H1 (cell line): Measurements from ENCODE around the gene APP. TPM values are rescaled to one million over a fixed set of nuclear protein-coding genes. Genes with fewer than 3 reads are reported as not detected.

Source experiments
- CTCF ChIA-PET: fragments of 300-600 bp; sonication (Branson Sonifier 250); formaldehyde crosslinking; loops from one replicate; lab custom pipeline; 2021; ENCODE audit not compliant: partially characterized antibody; lab: Charles Lee
- POLR2A ChIA-PET: fragments of 300-600 bp; sonication (Branson Sonifier 250); formaldehyde crosslinking; loops from one replicate; lab custom pipeline; 2021; ENCODE audit warnings: inconsistent platforms; ENCODE audit not compliant: partially characterized antibody; lab: Charles Lee
- DNase-seq, 2 experiments: peaks; one replicate each; pipeline versions ENCODE4 v3.0.0 to v3.0.0-alpha.2; 2010 to 2022; ENCODE audit warnings: low spot score in 2 of 2, low read depth in 1 of 2, mixed read lengths in 1 of 2
- FAIRE-seq: peaks from 2 replicates; lab custom pipeline; 2011; peaks lifted over from hg19 to GRCh38; lab: Jason Lieb, UNC
- H2AFZ ChIP-seq: 2 replicates; pipeline ENCODE4 v1.8.1; 2012; ENCODE audit warnings: low read length, inconsistent platforms
- H2AK5ac ChIP-seq: 2 replicates; pipeline ENCODE4 v1.6.1; 2013; ENCODE audit warnings: low read depth, low read length
- H2BK120ac ChIP-seq: replicated peaks from 2 replicates; pipeline ENCODE3; 2013; ENCODE audit warnings: low read depth, low read length, inconsistent platforms
- H2BK12ac ChIP-seq: 2 replicates; pipeline ENCODE4 v1.6.1; 2013; ENCODE audit warnings: low read depth, low read length
- H2BK15ac ChIP-seq: 2 replicates; pipeline ENCODE4 v1.6.1; 2013; ENCODE audit warnings: low read length
- H2BK20ac ChIP-seq: 2 replicates; pipeline ENCODE4 v1.6.1; 2013; ENCODE audit warnings: low read length
- H2BK5ac ChIP-seq: 2 replicates; pipeline ENCODE4 v1.6.1; 2013; ENCODE audit warnings: low read depth, low read length
- H3K14ac ChIP-seq: 2 replicates; pipeline ENCODE4 v1.6.1; 2013; ENCODE audit warnings: inconsistent platforms; ENCODE audit not compliant: insufficient read length
- H3K18ac ChIP-seq: 2 replicates; pipeline ENCODE4 v1.6.1; 2013; ENCODE audit warnings: low read length; ENCODE audit errors: extremely low read depth
- H3K23ac ChIP-seq: 2 replicates; pipeline ENCODE4 v1.6.1; 2013; ENCODE audit warnings: inconsistent platforms; ENCODE audit not compliant: insufficient read length
- H3K23me2 ChIP-seq: 2 replicates; pipeline ENCODE4 v1.6.1; 2013; ENCODE audit warnings: low read depth, low read length
- H3K27ac ChIP-seq: 2 replicates; pipeline ENCODE4 v1.6.1; 2011; ENCODE audit warnings: low read depth, low read length, inconsistent platforms
- H3K27me3 ChIP-seq, 4 experiments: replicated peaks in 1 of 4; 1 replicate in 1 of 4; 2 replicates in 3 of 4; pipeline versions ENCODE4 v1.6.1 to v1.8.1; 2011 to 2013; ENCODE audit warnings: low read length in 3 of 4, mild to moderate bottlenecking in 3 of 4, inconsistent platforms in 2 of 4, mixed read lengths in 2 of 4, moderate library complexity in 1 of 4; ENCODE audit not compliant: control insufficient read depth in 3 of 4, insufficient read depth in 3 of 4; ENCODE audit errors: extremely low read depth in 1 of 4
- H3K36me3 ChIP-seq, 4 experiments: 2 replicates each; pipeline versions ENCODE4 v1.6.1 to v1.8.1; 2011 to 2013; ENCODE audit warnings: mild to moderate bottlenecking in 4 of 4, low read length in 3 of 4, moderate library complexity in 2 of 4, control low read depth in 1 of 4, inconsistent platforms in 1 of 4; ENCODE audit not compliant: insufficient read depth in 4 of 4, control insufficient read depth in 2 of 4
- H3K4ac ChIP-seq: replicated peaks from 2 replicates; pipeline ENCODE3; 2013; ENCODE audit warnings: low read length, low read depth, mixed read lengths, inconsistent platforms; ENCODE audit not compliant: insufficient read length
- H3K4me1 ChIP-seq, 4 experiments: replicated peaks in 1 of 4; 1 replicate in 1 of 4; 2 replicates in 3 of 4; pipeline versions ENCODE4 v1.6.1 to v1.8.1; 2011 to 2013; ENCODE audit warnings: low read length in 3 of 4, inconsistent platforms in 2 of 4, mixed read lengths in 1 of 4; ENCODE audit not compliant: insufficient read depth in 4 of 4, control insufficient read depth in 3 of 4
- H3K4me2 ChIP-seq, 2 experiments: 2 replicates each; pipeline versions ENCODE4 v1.6.1 to v1.8.1; 2011 to 2013; ENCODE audit warnings: low read depth in 2 of 2, low read length in 2 of 2, control low read depth in 1 of 2, inconsistent platforms in 1 of 2, mild to moderate bottlenecking in 1 of 2; ENCODE audit not compliant: insufficient read depth in 1 of 2
- H3K4me3 ChIP-seq, 4 experiments: fragments of 200-600, 300-600 bp in 1 of 4; sonication (generic), shearing (Covaris generic), sonication (Bioruptor Twin) in 1 of 4; 2 replicates each; pipeline versions ENCODE4 v1.5.1 to v1.8.1; 2011 to 2016; ENCODE audit warnings: low read length in 4 of 4, low read depth in 3 of 4, control low read depth in 2 of 4, inconsistent platforms in 2 of 4, mild to moderate bottlenecking in 2 of 4, mixed read lengths in 1 of 4, moderate library complexity in 1 of 4; ENCODE audit not compliant: insufficient read depth in 2 of 4; ENCODE audit errors: extremely low read depth in 1 of 4
- H3K56ac ChIP-seq: replicated peaks from 2 replicates; pipeline ENCODE3; 2013; ENCODE audit warnings: low read depth, mild to moderate bottlenecking, mixed read lengths, low read length, inconsistent platforms; ENCODE audit not compliant: insufficient read length
- H3K79me1 ChIP-seq: 2 replicates; pipeline ENCODE4 v1.6.1; 2013; ENCODE audit warnings: low read depth, low read length, control low read depth
- H3K79me2 ChIP-seq, 2 experiments: 2 replicates each; pipeline versions ENCODE4 v1.6.1 to v1.8.1; 2012 to 2013; ENCODE audit warnings: low read length in 2 of 2, mild to moderate bottlenecking in 2 of 2, inconsistent platforms in 1 of 2; ENCODE audit not compliant: insufficient read depth in 2 of 2, control insufficient read depth in 1 of 2
- H3K9ac ChIP-seq, 4 experiments: replicated peaks in 1 of 4; 1 replicate in 1 of 4; 2 replicates in 3 of 4; pipeline versions ENCODE4 v1.6.1 to v1.8.1; 2011 to 2013; ENCODE audit warnings: low read depth in 3 of 4, low read length in 3 of 4, control low read depth in 2 of 4, mild to moderate bottlenecking in 2 of 4, moderate library complexity in 2 of 4, inconsistent platforms in 1 of 4; ENCODE audit errors: extremely low read depth in 1 of 4
- H3K9me3 ChIP-seq, 2 experiments: 2 replicates each; pipeline versions ENCODE4 v1.6.1 to v1.8.1; 2012 to 2013; ENCODE audit warnings: mild to moderate bottlenecking in 2 of 2, moderate library complexity in 2 of 2, control low read depth in 1 of 2, inconsistent platforms in 1 of 2, low read depth in 1 of 2, low read length in 1 of 2, mixed read lengths in 1 of 2; ENCODE audit not compliant: insufficient read depth in 2 of 2
- H4K20me1 ChIP-seq, 2 experiments: replicated peaks in 1 of 2; 2 replicates each; pipeline versions ENCODE3 to v1.8.1; 2011 to 2013; ENCODE audit warnings: inconsistent platforms in 2 of 2, low read length in 2 of 2, mild to moderate bottlenecking in 1 of 2; ENCODE audit not compliant: insufficient read depth in 2 of 2, control insufficient read depth in 1 of 2
- H4K5ac ChIP-seq: 2 replicates; pipeline ENCODE4 v1.6.1; 2013; ENCODE audit warnings: low read length, low read depth, mixed read lengths, inconsistent platforms; ENCODE audit not compliant: insufficient read length
- H4K8ac ChIP-seq: 2 replicates; pipeline ENCODE4 v1.8.0; 2013; ENCODE audit warnings: mild to moderate bottlenecking, moderate library complexity, low read length, inconsistent platforms; ENCODE audit not compliant: insufficient read depth; ENCODE audit errors: extremely low read depth
- H4K91ac ChIP-seq: replicated peaks from 2 replicates; pipeline ENCODE3; 2013; ENCODE audit warnings: low read length, mixed read lengths, inconsistent platforms; ENCODE audit not compliant: insufficient read length
- BACH1 ChIP-seq: IDR thresholded peaks from 2 replicates; pipeline ENCODE4 v1.6.1; 2012; ENCODE audit warnings: low read length, improper control_type of control experiment
- HDAC2 ChIP-seq, 2 experiments: fragments of 300-600 bp in 1 of 2; sonication (generic) in 1 of 2; IDR thresholded peaks; 2 replicates each; pipeline ENCODE4 v1.6.1; 2011 to 2012; ENCODE audit warnings: low read depth in 2 of 2, low read length in 2 of 2, mild to moderate bottlenecking in 2 of 2, moderate library complexity in 2 of 2, borderline replicate concordance in 1 of 2, inconsistent platforms in 1 of 2
- KDM4A ChIP-seq: IDR thresholded peaks from one replicate; pipeline ENCODE4 v1.7.1; 2012; ENCODE audit warnings: low read depth, mild to moderate bottlenecking, moderate library complexity, low read length, inconsistent platforms; ENCODE audit not compliant: severe bottlenecking
- RBBP5 ChIP-seq: IDR thresholded peaks from 2 replicates; pipeline ENCODE4 v1.7.1; 2012; ENCODE audit warnings: low read depth, mild to moderate bottlenecking, inconsistent platforms, low read length, moderate library complexity, borderline replicate concordance
- RFX5 ChIP-seq: IDR thresholded peaks from 2 replicates; pipeline ENCODE4 v1.6.1; 2011; ENCODE audit warnings: low read depth, low read length, improper control_type of control experiment, borderline replicate concordance
- SAP30 ChIP-seq: fragments of 300-600 bp; sonication (generic); IDR thresholded peaks from 2 replicates; pipeline ENCODE4 v1.7.1; 2012; ENCODE audit warnings: low read length, moderate library complexity, mild to moderate bottlenecking, inconsistent platforms; ENCODE audit not compliant: insufficient read depth, insufficient replicate concordance
- SIN3A ChIP-seq, 2 experiments: IDR thresholded peaks in 1 of 2; conservative IDR thresholded peaks in 1 of 2; 2 replicates each; pipeline ENCODE4 v1.6.1; 2011 to 2012; ENCODE audit warnings: low read length in 2 of 2, improper control_type of control experiment in 1 of 2, low read depth in 1 of 2, mild to moderate bottlenecking in 1 of 2
- SP2 ChIP-seq: IDR thresholded peaks from 2 replicates; pipeline ENCODE4 v1.6.1; 2012; ENCODE audit warnings: mild to moderate bottlenecking, low read length, inconsistent platforms
- TAF1 ChIP-seq: IDR thresholded peaks from 2 replicates; pipeline ENCODE4 v1.6.1; 2011; ENCODE audit warnings: mild to moderate bottlenecking, low read depth, low read length
- TAF7 ChIP-seq: optimal IDR thresholded peaks from 2 replicates; pipeline ENCODE3; 2011; ENCODE audit warnings: low read depth, mild to moderate bottlenecking, inconsistent platforms, low read length, moderate library complexity, borderline replicate concordance
- TCF12 ChIP-seq: IDR thresholded peaks from 2 replicates; pipeline ENCODE4 v1.6.1; 2011; ENCODE audit warnings: low read depth, mild to moderate bottlenecking, low read length
- WGBS, 2 experiments: shearing (Covaris generic) in 1 of 2; methylation state at CpG; one replicate each; pipeline versions ENCODE4 v1.1.6 to v1.1.7; 2013 to 2015; ENCODE audit warnings: low lambda C conversion rate in 2 of 2, mixed read lengths in 2 of 2, inconsistent platforms in 1 of 2, low coverage in 1 of 2, missing lambda C conversion rate in 1 of 2; ENCODE audit not compliant: insufficient replicate concordance in 2 of 2, insufficient coverage in 1 of 2, insufficient read length in 1 of 2; ENCODE audit errors: extremely low coverage in 1 of 2, missing lambda C conversion rate in 1 of 2; 5-methylcytosine and 5-hydroxymethylcytosine counted together
- polyA plus RNA-seq, 7 experiments: library from polyadenylated mRNA; depleted of rRNA in 3 of 7; stranded (reverse) in 5 of 7; unstranded in 2 of 7; fragments of >200 nt in 5 of 7; fragments of 200-250 nt in 2 of 7; gene quantifications; 1 replicate in 5 of 7; 2 replicates in 1 of 7; 4 replicates in 1 of 7; pipeline versions ENCODE4 v1.2.1 to v1.2.3, GENCODE V29; 2011 to 2013; ENCODE audit warnings: missing spikeins in 2 of 7, mixed read lengths in 2 of 7
- total RNA-seq: library from RNA; stranded (reverse); fragmentation: NEBNext Ultra II Directional; extraction: Animal tissue kit (Norgen Biotek cat#: 25700); gene quantifications from 2 replicates; pipeline ENCODE4 v1.2.1, GENCODE V29; 2021
- TF ChIP-seq, protein P1 (sequence below): IDR thresholded peaks from 2 replicates; pipeline ENCODE4 v1.6.1; 2011; ENCODE audit warnings: low read length, improper control_type of control experiment

Gene APP
- total and polyA plus RNA-seq, 2 of the 8 experiments (the other 6 are each of a cell fraction or from before 2014, with no cell fraction given): 375 to 551 TPM

DNA sequence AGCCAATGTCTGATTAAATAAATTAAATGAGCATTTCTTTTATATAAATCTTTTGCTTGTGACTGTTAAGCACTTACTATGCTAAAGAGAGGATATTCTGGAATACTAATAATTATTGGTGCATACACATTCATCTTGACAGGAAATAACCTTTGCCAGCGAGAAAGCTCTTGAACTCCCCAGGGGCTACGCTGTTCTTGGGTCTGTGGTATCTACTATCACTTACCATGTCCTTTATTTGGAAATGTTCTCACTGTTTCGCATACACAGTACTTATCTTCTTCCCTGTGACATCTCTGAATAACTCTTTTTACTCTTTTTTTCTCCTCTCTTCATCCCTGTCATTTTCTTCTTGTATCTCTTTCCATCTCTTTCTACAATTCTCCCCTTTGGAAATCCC lies 257.1 kb downstream of the APP start:
- Histone ChIP-seq H3K4me3 (no peak overlapping the region), H4K5ac (no peak overlapping the region), H2BK15ac (no peak overlapping the region), H2BK20ac (no peak overlapping the region), H4K20me1 (peaks cover 0 to 2% of the 10 kb centered on the region in 2 experiments), H3K23ac (no peak overlapping the region), H3K4me2 (no peak overlapping the region), H4K91ac (no peak overlapping the region), H3K4me1 (peaks cover 0 to 10% (median 5%) of the 10 kb centered on the region in 4 experiments; a peak in 3 of 7 replicates), H3K79me2 (peaks cover 0 to 41% of the 10 kb centered on the region in 2 experiments; a peak in 2 of 4 replicates), H2BK120ac (no peak overlapping the region), H2BK5ac (no peak overlapping the region), H3K36me3 (peaks cover 0 to 16% (median 3%) of the 10 kb centered on the region in 4 experiments; a peak in 3 of 8 replicates), H3K56ac (no peak overlapping the region), H3K18ac (no peak overlapping the region), H3K9ac (no peak overlapping the region), H3K14ac (no peak overlapping the region), H4K8ac (no peak overlapping the region), H3K9me3 (no peaks in the 10 kb centered on the region), H3K79me1 (peaks cover 8% of the 10 kb centered on the region; the same call in 1 of the 2 replicates), H3K23me2 (no peaks in the 10 kb centered on the region), H3K4ac (no peak overlapping the region), H2AK5ac (no peak overlapping the region), H2BK12ac (no peak overlapping the region), H3K27me3 (no peaks in the 10 kb centered on the region), H3K27ac (no peak overlapping the region), H2AFZ (no peak overlapping the region)
- FAIRE-seq (no peak), DNase-seq (no peak)
- ChIA-PET CTCF (interaction anchor here (1.4 to 1.5 kb wide), 2 partner anchors 18 to 32 kb away, joined by 3 to 7 read pairs; no protein-coding TSS in a partner anchor), POLR2A (no interaction called here)
- 82% methylated on average over 3 of the region's 3 CpGs; no CpG with 5 or more reads in 1 of the 2 experiments for WGBS, 2 experiments
- no peak for TF ChIP-seq BACH1
- TF ChIP-seq SP2: no peak
- no peak for TF ChIP-seq RFX5
- TF ChIP-seq, protein P1, sequence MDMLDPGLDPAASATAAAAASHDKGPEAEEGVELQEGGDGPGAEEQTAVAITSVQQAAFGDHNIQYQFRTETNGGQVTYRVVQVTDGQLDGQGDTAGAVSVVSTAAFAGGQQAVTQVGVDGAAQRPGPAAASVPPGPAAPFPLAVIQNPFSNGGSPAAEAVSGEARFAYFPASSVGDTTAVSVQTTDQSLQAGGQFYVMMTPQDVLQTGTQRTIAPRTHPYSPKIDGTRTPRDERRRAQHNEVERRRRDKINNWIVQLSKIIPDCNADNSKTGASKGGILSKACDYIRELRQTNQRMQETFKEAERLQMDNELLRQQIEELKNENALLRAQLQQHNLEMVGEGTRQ: no peak
- no peak for TF ChIP-seq RBBP5
- TF ChIP-seq TAF1: no peak
- no peak for TF ChIP-seq TCF12
- no peak for TF ChIP-seq HDAC2 (IDR thresholded peaks at IDR 0.05; ENCODE audit: borderline replicate concordance in 1 of 2, low read depth in 2 of 2, low read length in 2 of 2)
- no peak for TF ChIP-seq KDM4A
- no peak for TF ChIP-seq SIN3A (conservative IDR thresholded peaks at IDR 0.05 in 1 of 2, IDR thresholded peaks at IDR 0.05 in 1 of 2; ENCODE audit: low read depth in 1 of 2, low read length in 2 of 2)
- no peak for TF ChIP-seq SAP30
- TF ChIP-seq TAF7: no peak
